ENCODE results near the gene SLC17A8.
"Not testable (repeated sequence)": the region's sequence is repeated elsewhere in the genome, so short reads cannot be mapped to it uniquely, and the experiment has no call there.

Gene SLC17A8

DNA sequence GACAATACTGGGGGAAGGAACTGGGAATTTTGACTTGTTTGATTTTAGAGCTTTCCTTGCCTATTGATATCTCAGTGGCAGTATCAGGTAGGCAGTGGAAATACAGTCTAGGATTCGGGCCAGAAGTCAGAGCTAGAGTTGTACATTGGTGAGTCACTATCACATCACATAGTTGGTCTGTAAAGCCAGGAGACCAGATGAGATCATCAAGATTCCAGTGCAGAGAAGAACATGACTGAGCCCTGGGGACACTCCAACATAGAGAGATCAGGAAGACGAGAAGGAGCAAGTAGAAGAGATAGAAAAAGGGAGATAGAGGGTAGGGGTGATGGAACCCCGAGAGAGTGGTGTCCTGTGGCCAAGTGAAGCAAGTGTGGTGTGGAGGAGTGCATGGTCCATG lies 70.2 kb downstream of the SLC17A8 start:
- no peak for DNase-seq (ENCODE audit: low spot score)

DNA sequence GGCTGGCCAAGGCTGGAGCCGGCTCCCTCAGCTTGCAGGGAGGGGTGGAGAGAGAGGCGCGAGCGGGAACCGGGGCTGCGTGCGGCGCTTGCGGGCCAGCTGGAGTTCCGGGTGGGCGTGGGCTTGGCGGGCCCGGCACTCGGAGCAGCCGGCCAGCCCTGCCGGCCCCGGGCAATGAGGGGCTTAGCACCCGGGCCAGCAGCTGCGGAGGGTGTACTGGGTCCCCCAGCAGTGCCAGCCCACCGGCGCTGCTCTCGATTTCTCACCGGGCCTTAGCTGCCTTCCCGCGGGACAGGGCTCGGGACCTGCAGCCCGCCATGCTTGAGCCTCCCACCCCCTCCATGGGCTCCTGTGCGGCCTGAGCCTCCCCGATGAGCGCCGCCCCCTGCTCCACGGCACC lies 73.4 kb downstream of the SLC17A8 start:
- not testable (repeated sequence) for DNase-seq (ENCODE audit: low spot score)

DNA sequence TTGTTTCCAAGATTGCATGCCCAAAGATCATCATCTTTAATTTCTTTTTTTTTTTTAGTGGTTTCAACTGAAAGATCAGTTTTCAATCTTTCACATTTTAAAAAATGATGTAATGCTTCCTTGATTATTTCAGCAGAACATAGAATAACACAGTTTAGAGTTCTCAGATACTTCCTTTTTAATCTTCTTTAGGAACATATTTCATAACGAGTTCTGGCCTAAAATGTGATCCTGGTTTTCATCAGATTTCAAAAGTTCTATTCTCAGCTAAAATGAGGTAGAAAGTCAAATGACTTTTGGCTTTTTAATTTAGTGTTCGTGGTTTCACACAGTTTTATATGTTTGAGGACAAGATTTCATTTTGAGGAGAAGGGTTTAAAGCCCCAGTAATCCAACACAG lies 76.8 kb downstream of the SLC17A8 start:
- no peak for DNase-seq (ENCODE audit: low spot score)

DNA sequence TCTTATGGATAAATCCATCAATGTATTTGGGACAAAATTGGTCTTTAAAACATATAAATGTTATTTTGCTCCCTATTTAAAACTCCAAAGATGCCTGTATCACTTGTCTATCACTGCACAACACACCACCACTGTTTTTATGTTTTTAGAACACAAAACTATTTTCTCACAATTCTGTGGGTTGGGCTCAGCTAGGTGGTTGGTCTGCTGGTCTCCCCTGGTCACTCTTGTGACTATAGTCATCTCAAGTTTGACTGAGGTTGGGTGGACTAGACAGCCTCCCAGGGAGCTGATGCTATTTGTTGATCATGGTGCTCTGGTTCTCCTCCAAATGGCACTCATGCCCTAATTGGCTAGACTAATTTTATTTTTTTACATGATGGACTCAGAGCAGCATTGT lies 77.3 kb downstream of the SLC17A8 start:
- DNase-seq (ENCODE audit: low spot score): no peak

DNA sequence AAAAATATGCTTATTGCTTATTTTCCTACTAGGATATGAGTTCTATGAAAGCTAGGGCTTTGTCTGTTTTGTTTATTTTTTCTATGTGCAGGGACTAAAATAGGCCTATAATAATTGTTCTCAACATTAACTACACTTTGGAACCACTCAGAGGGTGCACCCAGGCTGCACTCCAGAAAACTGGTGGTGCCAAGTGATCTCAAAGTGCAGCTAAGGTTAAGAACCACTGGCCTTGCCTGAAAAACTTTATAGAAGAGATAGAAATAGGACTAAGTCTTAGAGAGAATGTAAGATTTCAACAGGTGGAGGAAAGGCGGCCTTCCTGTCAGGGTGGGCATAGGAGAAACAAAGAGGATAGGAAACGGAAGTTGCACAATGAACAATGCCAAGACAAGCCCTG lies 79.1 kb downstream of the SLC17A8 start:
- DNase-seq (ENCODE audit: low spot score): no peak

DNA sequence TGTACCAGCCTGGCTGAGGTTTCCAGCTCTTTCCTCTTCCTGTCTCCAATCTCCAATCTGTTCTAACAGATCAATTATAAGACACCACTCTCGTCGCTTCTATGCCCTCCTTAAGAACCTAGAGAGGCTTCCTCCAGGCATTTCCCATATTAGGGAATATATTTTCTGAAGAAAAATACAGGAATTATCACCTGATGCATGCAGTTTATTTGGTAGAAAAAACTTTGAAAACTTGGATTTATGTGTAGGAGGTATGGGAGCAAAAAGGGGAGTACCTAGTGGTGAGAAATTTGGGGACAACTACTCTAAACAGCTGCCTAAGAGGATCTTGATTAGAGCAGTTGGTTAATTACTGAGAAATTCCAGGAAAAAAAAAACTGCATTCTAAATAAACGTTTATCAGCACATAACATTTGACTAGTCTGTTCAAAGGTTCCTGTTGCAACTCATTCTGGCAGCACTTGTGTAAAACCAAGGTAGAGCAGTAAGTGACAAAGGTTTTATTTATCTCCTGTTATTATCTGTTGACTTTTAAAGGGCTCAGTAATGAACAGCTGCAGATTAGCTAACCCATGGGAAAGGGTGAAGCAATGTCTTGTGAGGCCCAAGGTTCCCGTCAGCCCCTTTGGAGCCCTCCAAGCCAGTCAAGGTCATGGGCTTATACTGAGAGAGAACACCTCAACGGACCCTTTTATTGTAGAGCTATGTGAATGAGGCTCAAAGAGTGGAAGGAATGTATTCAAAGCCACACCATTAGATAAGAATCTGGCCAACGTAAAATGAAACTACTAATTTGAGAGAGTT lies 80.4 kb downstream of the SLC17A8 start:
- DNase-seq (ENCODE audit: low spot score): no peak

DNA sequence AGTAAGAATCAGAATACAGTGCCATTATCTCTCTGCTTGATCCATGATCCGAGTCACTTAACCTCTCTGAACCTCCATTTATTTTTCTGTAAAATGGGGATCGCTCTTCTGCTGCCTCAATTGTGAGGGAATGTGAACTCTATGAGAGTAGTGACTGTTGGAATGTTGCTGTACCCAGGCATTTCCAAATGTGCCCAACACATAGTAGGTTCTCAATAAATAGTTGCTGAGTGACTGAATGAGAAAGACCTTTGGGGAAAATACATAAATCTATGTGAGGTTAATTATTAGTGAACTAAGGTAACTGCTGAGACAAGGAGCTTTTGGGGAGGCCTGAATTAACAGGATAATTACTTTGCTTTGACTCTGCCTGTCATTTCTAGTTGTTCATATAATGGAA lies 82.9 kb downstream of the SLC17A8 start:
- no peak for DNase-seq (ENCODE audit: low spot score)

DNA sequence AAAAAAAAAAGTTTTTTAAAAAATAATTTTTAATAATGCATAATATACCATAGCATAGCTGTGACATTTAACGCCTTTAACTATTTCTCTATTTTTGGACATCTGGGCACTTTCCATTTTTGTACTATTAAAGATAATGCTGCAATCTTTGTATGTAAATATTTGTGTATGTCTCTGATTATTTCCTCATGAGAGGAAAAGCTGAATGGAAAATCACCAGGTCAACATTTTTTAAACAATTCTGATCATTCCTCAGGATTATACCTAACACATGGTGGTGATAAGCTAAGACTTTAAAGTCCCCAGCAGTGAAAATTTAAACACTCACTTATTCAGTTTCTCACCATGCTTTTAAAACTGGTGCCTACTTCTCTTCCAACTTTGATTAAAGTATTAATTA lies 85.5 kb downstream of the SLC17A8 start:
- no peak for DNase-seq (ENCODE audit: low spot score)

DNA sequence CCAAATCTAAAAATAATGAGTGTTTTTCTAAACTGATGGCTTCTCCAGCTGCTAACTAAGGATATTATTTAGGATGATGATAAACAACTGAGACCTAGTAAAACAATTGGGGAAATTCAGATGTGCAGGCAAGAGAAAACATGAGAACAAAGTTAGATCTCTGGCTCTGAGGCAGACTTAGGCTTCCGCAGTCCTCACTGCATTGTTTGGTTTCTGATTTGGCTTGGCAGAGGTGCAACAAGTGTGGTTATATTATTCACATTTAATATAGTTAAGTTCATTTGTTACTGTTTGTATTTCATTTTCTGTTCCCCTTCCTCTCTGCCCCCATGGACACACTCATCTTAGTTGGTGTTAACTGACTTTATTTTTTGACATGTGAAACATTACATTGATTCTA lies 86.6 kb downstream of the SLC17A8 start:
- DNase-seq (ENCODE audit: low spot score): no peak

DNA sequence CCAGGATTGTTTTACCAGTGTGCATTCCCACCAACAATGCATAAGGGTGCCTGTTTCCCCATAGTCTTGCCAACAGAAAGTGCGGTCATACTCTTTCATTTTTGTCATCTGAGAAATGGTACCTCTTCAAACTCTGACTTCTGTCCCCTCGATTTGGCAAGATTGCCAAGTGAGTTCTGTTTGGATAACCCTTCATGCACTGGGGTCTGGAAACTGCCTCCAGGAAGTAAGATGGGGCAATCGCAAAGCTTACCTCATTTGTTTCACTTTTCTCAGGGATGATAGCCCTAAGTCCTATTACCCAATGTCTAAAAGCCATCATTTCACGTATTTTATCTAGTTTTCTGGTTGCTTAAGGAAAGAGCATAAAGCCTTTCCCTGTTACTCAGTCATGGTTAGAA lies 88.2 kb downstream of the SLC17A8 start:
- no peak for DNase-seq (ENCODE audit: low spot score)

DNA sequence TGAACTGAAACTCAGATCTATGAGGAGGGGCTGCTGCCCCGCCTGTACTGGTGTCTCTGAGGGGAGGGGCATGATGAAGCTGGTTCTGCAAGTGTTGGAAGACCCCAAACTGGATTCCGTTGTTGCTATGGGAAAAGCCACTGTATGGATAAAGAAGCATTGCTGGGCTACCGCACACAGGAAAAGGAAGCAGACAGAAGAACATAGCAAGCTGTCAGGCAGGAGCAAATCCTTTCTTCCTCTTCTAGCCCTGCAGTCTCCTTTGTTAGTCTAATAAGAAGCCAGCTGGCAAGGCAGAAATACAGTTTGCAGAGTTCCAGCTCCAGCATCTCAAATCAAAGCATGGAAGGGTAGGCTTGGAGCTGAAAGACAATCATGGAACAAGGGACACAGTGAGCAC lies 90.5 kb downstream of the SLC17A8 start:
- DNase-seq (ENCODE audit: low spot score): no peak

DNA sequence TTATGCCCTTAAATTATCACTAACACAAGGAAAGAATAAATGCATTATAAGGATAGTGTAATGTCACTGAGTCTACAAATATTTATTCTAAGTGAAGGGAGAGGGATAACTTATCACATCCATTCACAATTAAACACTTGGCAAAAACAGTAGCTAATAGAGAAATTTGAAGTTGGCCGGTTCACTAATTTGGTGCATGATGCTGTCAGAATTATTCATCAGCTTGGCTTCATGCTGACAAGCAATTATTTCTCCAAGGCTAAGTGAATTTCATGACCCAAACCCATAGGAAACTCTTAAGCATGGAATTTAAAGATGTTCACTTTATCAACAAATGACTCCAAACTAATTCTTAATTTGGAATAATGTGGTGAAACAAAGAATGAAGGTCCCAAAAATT lies 91.8 kb downstream of the SLC17A8 start:
- no peak for DNase-seq (ENCODE audit: low spot score)

DNA sequence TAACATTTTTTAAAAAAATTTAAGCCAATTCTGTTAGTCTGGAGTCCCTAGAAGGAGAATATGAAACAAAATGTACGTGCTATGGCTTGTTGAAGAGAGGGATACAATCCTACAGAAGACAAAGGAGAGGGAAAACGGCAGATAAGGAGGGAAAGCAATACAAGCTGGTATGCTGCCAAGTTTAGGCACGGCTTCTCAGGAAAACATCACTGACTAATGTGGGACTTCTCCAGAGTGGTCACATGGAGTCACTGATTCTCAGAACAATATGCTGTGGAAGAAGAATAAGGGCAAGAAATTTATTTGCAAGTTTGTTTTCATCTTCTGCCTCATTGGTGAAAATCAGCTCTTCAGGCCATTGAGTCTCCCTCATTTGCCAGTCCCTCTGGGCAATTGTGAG lies 93.9 kb downstream of the SLC17A8 start:
- DNase-seq (ENCODE audit: low spot score): no peak

DNA sequence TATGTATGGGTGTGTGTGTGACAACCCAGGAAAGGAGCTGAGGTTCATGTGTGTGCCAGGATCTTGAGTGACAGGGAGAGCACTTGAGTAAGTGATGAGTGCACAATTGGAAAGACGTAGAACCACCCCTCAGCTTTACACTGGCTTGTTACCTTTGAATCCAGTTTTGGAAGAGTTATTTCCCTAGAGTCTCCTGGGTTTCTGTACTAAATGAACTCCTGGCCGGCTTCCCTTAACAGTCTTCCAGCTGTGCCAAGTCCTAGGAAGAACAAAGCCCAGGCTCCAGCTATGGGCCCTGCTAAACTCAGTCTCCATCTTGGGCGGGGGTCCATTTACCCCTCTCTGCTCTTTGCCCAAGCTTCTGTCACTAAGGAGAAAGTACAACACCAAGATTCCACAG lies 97.1 kb downstream of the SLC17A8 start:
- no peak for DNase-seq (ENCODE audit: low spot score)

DNA sequence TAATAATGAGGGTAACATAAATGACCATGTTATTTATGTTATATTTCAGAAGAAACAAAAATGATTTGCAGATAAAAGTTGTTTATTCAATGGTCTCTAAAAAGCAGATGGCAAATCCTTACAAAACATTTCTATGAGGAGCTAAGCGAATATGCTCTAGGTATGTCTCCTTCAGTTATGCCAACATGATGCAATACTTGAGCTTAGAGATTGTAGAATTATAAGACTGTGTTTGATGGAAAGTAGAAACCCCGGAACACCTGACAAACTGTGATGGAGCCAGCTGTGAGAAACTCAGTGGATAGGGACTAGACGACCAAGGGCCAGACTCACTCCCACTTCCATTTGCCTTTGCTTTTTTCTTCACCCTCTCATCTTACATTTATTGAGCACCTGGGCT lies 99.0 kb downstream of the SLC17A8 start:
- no peak for DNase-seq (ENCODE audit: low spot score)

DNA sequence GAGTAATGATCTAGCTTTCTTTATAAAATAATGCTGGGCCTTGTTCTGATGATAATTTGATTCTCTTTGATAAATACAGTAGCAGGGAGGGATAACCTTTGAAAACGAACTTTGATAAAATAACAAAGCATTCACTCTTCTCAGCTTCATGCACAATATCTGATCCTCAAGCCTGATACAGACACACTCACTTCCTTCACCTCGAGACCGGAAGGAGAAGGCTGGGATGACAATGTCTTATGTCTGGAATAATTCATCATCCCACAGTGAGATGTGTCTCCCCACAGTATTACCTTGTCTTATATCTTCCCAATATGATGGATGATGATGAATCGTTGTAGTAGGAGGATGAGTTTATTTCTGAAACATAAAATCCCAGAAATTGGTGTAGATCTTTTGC lies 101.3 kb downstream of the SLC17A8 start:
- DNase-seq (ENCODE audit: low spot score): no peak

DNA sequence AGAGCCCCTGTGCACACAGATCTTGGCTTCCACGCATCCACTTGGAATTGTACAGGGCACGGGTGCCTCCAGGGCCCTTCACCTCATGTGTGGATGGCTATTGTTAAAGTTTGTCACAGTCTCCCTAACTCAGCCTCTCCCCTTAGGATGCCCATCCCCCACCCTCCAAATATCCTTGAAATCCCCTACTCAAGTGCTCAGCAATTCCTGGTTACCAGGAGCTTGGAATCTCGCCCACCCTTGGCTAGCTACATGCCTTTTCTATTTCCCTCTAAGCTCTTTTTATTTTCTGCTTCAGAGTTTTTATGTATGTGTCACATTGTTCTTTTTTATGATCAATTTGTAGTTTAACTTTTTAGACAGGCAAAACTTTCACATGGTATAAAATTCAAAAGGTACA lies 103.8 kb downstream of the SLC17A8 start:
- no peak for DNase-seq (ENCODE audit: low spot score)

DNA sequence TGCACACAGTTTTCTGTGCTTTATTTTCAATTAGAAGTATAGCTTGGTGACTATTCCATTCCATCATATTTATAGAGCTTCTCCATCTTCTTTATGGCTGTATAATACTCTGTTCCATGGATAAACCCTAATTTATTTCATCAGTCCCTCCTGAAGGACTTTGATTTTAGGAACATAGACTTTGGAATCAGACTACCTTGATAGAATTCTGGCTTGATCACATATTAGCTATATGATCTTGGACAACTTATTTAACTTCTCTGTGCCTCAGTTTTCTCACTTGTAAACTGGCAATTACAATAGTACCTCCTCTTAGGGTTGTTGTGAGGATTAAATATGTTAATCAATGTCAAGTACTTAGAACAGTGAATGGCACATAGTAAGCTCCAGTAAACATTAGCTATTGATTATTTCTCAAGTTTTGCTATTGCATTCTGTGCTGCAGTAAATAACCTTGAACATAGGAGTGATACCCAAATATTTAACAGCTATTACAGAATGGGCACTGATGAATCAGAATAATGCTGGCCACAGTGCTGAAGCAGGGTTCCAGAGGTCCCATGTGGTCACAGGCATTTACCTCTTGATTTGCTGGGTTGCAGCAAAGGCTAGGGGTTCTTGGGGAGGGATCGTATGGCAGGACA lies 104.6 kb downstream of the SLC17A8 start:
- no peak for DNase-seq (ENCODE audit: low spot score)

DNA sequence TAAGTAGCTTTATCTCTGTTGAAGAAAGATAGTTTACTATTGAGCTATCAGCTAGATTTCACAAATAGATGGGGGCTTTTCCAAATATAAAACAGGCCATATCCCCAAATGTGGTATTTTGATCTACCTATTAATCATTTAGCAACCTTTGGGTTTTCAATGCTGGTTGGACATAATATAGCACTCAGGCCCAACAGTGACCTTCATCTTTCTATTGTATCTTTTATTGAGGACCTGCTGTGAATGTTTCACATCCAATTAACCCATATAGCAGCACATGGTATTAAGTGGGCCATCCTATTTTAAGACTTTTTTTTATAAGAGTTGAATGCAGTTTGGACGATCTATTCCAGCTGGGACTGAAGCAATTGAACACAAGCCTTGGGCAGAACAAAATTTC lies 106.8 kb downstream of the SLC17A8 start:
- DNase-seq (ENCODE audit: low spot score): no peak

DNA sequence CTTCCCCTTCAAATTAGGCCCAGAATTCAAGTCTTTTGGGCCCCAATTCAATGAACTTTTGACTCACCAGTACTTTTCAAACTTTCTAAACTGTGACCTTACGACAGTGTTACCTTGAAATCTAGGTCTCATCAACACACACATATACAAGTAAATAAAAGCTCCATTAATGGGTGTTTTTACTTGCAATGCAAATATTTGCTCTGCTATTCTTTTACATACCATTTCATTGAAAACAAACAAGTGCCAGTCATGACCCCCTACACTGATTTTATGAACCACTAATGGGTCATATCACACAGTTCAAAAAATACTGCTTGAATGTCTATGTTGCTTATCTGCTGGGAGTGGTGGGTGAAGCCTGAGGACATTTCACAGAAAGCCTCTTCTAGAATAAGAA lies 107.7 kb downstream of the SLC17A8 start:
- no peak for DNase-seq (ENCODE audit: low spot score)

DNA sequence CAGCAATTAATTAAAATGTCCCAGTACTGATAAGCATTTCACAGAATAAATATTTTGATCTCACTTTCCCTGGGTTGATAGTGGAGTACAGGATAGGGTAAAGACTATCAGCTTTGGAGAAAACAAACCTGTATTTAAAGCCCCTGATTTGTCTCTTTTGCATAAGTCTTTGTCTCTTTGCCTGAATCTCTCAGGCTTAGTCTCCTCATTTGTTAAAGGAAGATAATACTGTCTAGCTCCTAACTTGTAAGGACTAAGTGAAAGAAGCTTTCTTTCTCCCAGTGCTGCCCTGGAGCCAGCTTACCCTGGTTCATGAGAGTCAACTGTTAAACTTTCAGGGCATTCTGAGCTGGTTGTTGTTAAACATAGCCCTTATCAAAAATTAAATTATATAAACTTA lies 111.3 kb downstream of the SLC17A8 start:
- no peak for DNase-seq (ENCODE audit: low spot score)
